Testis (tissue), 3 donors: ENCODE measurements around the gene ANO9. TPM values are rescaled to one million over a fixed set of nuclear protein-coding genes. Genes with fewer than 3 reads are reported as not detected.

Experiments
- DNase-seq: peaks from one replicate; pipeline ENCODE4 v3.0.0-alpha.2; 2019
- H3K27ac ChIP-seq, 2 donors: fragments of 200-600 bp; sonication (generic); one replicate each; pipeline ENCODE4 v1.5.1; 2019
- H3K27me3 ChIP-seq: fragments of 200-600 bp; sonication (generic); one replicate; pipeline ENCODE4 v1.5.1; 2019
- H3K36me3 ChIP-seq: fragments of 200-600 bp; sonication (generic); one replicate; pipeline ENCODE4 v1.5.1; 2017; ENCODE audit warnings: low read depth; ENCODE audit errors: missing control alignments
- H3K4me1 ChIP-seq: fragments of 200-600 bp; sonication (generic); one replicate; pipeline ENCODE4 v1.5.1; 2019
- H3K4me3 ChIP-seq, 2 donors: fragments of 200-600 bp; sonication (generic); one replicate each; pipeline ENCODE4 v1.5.1; 2017 to 2019
- H3K9me3 ChIP-seq: fragments of 200-600 bp; sonication (generic); one replicate; pipeline ENCODE4 v1.5.1; 2017
- CTCF ChIP-seq, 3 experiments: fragments of 450-650 bp in 2 of 3; fragments of 200-600 bp in 1 of 3; sonication (generic) in 1 of 3; IDR thresholded peaks; one replicate each; pipeline ENCODE4 v1.5.1; 2016 to 2019; ENCODE audit warnings: antibody characterized with exemption in 3 of 3, mild to moderate bottlenecking in 2 of 3, moderate library complexity in 1 of 3
- POLR2A ChIP-seq: fragments of 450-650 bp; IDR thresholded peaks from one replicate; pipeline ENCODE4 v1.6.1; 2017; ENCODE audit warnings: antibody characterized with exemption, mild to moderate bottlenecking, moderate library complexity
- WGBS, 2 donors: methylation state at CpG; one replicate each; pipeline ENCODE4 v1.1.5; 2018; 5-methylcytosine and 5-hydroxymethylcytosine counted together
- intact Hi-C: fragments of 100-400 bp; cut with DNase I; formaldehyde crosslinking; loops from one replicate; pipeline ENCODE4 v1.15.1; 2023; ENCODE audit warnings: low total_unique reads
- polyA plus RNA-seq: library from polyadenylated mRNA; stranded (reverse); fragments of 350-450 nt; fragmentation: Illumina TruSeq; extraction: RNeasy Lipid Tissue Mini Kit (QIAGEN cat#74804); gene quantifications from one replicate; pipeline ENCODE4 v1.2.3, GENCODE V29; 2014; ENCODE audit warnings: low read depth, low replicate concordance; ENCODE audit not compliant: insufficient read depth
- total RNA-seq, 2 donors: library from RNA; depleted of rRNA; stranded (reverse); fragments of >200 nt; gene quantifications; one replicate each; pipeline ENCODE4 v1.2.3, GENCODE V29; 2016

The ANO9 gene
- total and polyA plus RNA-seq, 3 donors from 2014 or later = 1.6 to 2.9 (median 1.9) TPM

- Histone ChIP-seq H3K4me1 (peaks cover 32% of the 10 kb centered on the region), H3K27ac (no peak overlapping the region), H3K9me3 (no peaks in the 10 kb centered on the region), H3K36me3 (no peaks in the 10 kb centered on the region), H3K4me3 (no peak overlapping the region), H3K27me3 (no peaks in the 10 kb centered on the region)
- 74 to 77% methylated on average over 14 to 16 of the region's 20 CpGs for WGBS, 2 donors
- TF ChIP-seq POLR2A (no peak), CTCF (IDR thresholded peaks at IDR 0.05) (no peak)
- intact Hi-C loops = no loop called here
- DNase-seq = no peak
Observed at GRCh38 chr11:445765-446588, 4.2 kb upstream of the ANO9 start.

- Histone ChIP-seq H3K9me3 (no peaks in the 10 kb centered on the region), H3K27ac (no peak overlapping the region), H3K36me3 (no peaks in the 10 kb centered on the region), H3K27me3 (no peaks in the 10 kb centered on the region), H3K4me3 (no peak overlapping the region), H3K4me1 (peaks cover 32% of the 10 kb centered on the region)
- 31 to 47% methylated on average over 12 of the region's 12 CpGs for WGBS, 2 donors
- intact Hi-C loops = no loop called here
- peak; percentile 41 for DNase-seq
- no peak for TF ChIP-seq CTCF (IDR thresholded peaks at IDR 0.05)
- no peak for TF ChIP-seq POLR2A
Observed at GRCh38 chr11:444396-445144, 2.8 kb upstream of the ANO9 start.

GRCh38 chr11:443542-444199 lies 1.9 kb upstream of the ANO9 start:
- intact Hi-C loops = no loop called here
- H3K9me3 ChIP-seq = no peaks in the 10 kb centered on the region
- H3K4me1 ChIP-seq = peaks cover 24% of the 10 kb centered on the region
- no peaks in the 10 kb centered on the region for H3K27me3 ChIP-seq
- H3K4me3 ChIP-seq = no peak overlapping the region
- 82 to 88% methylated on average over 10 to 16 of the region's 16 CpGs for WGBS, 2 donors
- no peak for DNase-seq
- H3K27ac ChIP-seq = no peak overlapping the region
- TF ChIP-seq CTCF (IDR thresholded peaks at IDR 0.05) (no peak), POLR2A (no peak)
- H3K36me3 ChIP-seq = no peaks in the 10 kb centered on the region

- H3K4me1 ChIP-seq = peaks cover 18% of the 10 kb centered on the region
- H3K9me3 ChIP-seq = no peaks in the 10 kb centered on the region
- H3K27ac ChIP-seq = no peak overlapping the region
- no peak overlapping the region for H3K4me3 ChIP-seq
- intact Hi-C loops = no loop called here
- no peak for DNase-seq
- no peak for TF ChIP-seq CTCF (IDR thresholded peaks at IDR 0.05)
- no peak for TF ChIP-seq POLR2A
- H3K36me3 ChIP-seq = no peaks in the 10 kb centered on the region
- WGBS, 2 donors = 40 to 62% methylated on average over 1 to 16 of the region's 16 CpGs
- no peaks in the 10 kb centered on the region for H3K27me3 ChIP-seq
Observed at GRCh38 chr11:442611-443081, 835 bp upstream of the ANO9 start.
